ENCODE data around the gene ZNF532. TPM values are rescaled to one million over a fixed set of nuclear protein-coding genes. Genes with fewer than 3 reads are reported as not detected.

ZNF532 gene
- total and polyA plus RNA-seq, 2 donors (not counting 3 experiments of a cell fraction or from before 2014, with no cell fraction given) = 42.3 to 70.1 TPM

- H3K9ac ChIP-seq (replicated peaks; ENCODE audit: extremely low read depth, insufficient read depth, low read length) = no peak overlapping the region
- H3K4me3 ChIP-seq (replicated peaks in 1 of 3; ENCODE audit: insufficient read depth in 1 of 3, low read depth in 1 of 3, low read length in 3 of 3) = no peak overlapping the region
- no peak overlapping the region for H2AFZ ChIP-seq (ENCODE audit: low read depth, low read length)
- no TSS peak for BruUV-seq (replicated peaks)
- H3K79me2 ChIP-seq (ENCODE audit: control insufficient read depth, insufficient read depth, low read length) = peaks cover 7% of the 10 kb centered on the region
- H3K27ac ChIP-seq (ENCODE audit: insufficient read depth, low read depth, low read length) = no peak overlapping the region
- FAIRE-seq (no peak), DNase-seq (ENCODE audit: low read depth, low spot score) (no peak)
- intact Hi-C loops (cut with micrococcal nuclease) (no loop called here), dilution Hi-C loops (cut with MboI; ENCODE audit: extremely low pct_ligation_motif_present, low sequenced_read_pairs) (no loop called here)
- TF ChIP-seq FOS (IDR thresholded peaks at IDR 0.05; ENCODE audit: borderline replicate concordance, insufficient read depth, low read length) (no peak), JUN (IDR thresholded peaks at IDR 0.05; ENCODE audit: borderline replicate concordance, insufficient read depth, insufficient read length, low read depth) (no peak), POLR2AphosphoS5 (IDR thresholded peaks at IDR 0.05; ENCODE audit: insufficient read depth, low read depth, low read length) (no peak), GATA2 (IDR thresholded peaks at IDR 0.05; ENCODE audit: insufficient read depth, insufficient read length, low read depth, low read length) (no peak), EZH2 (IDR thresholded peaks at IDR 0.05; ENCODE audit: borderline replicate concordance, low read depth, low read length, severe bottlenecking) (no peak), POLR2A (IDR thresholded peaks at IDR 0.05; ENCODE audit: low read depth, low read length) (no peak), MYC (IDR thresholded peaks at IDR 0.05; ENCODE audit: low read depth, low read length) (no peak)
- TF ChIP-seq, protein P1, sequence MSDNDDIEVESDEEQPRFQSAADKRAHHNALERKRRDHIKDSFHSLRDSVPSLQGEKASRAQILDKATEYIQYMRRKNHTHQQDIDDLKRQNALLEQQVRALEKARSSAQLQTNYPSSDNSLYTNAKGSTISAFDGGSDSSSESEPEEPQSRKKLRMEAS (IDR thresholded peaks at IDR 0.05; ENCODE audit: insufficient read depth, insufficient read length) = no peak
- TF ChIP-seq, protein P2, sequence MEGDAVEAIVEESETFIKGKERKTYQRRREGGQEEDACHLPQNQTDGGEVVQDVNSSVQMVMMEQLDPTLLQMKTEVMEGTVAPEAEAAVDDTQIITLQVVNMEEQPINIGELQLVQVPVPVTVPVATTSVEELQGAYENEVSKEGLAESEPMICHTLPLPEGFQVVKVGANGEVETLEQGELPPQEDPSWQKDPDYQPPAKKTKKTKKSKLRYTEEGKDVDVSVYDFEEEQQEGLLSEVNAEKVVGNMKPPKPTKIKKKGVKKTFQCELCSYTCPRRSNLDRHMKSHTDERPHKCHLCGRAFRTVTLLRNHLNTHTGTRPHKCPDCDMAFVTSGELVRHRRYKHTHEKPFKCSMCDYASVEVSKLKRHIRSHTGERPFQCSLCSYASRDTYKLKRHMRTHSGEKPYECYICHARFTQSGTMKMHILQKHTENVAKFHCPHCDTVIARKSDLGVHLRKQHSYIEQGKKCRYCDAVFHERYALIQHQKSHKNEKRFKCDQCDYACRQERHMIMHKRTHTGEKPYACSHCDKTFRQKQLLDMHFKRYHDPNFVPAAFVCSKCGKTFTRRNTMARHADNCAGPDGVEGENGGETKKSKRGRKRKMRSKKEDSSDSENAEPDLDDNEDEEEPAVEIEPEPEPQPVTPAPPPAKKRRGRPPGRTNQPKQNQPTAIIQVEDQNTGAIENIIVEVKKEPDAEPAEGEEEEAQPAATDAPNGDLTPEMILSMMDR (IDR thresholded peaks at IDR 0.05; ENCODE audit: extremely low read depth in 1 of 2, insufficient read depth in 1 of 2, low read depth in 1 of 2, low read length in 2 of 2) = no peak
- H3K9me3 ChIP-seq (replicated peaks; ENCODE audit: control insufficient read depth, insufficient read depth, low read length) = no peaks in the 10 kb centered on the region
- no peak overlapping the region for H3K4me2 ChIP-seq (ENCODE audit: insufficient read depth, low read length)
- H3K27me3 ChIP-seq (ENCODE audit: control insufficient read depth in 2 of 2, insufficient read depth in 2 of 2, low read length in 2 of 2) = no peaks in the 10 kb centered on the region
- H3K4me1 ChIP-seq (ENCODE audit: control insufficient read depth, extremely low read depth, insufficient read depth, low read length) = no peaks in the 10 kb centered on the region
- no peaks in the 10 kb centered on the region for H3K9me1 ChIP-seq (replicated peaks; ENCODE audit: control insufficient read depth, extremely low read depth, insufficient read depth, low read length)
- no peaks in the 10 kb centered on the region for H4K20me1 ChIP-seq (replicated peaks; ENCODE audit: control insufficient read depth, extremely low read depth, insufficient read depth, low read length)
- POLR2A ChIA-PET = no interaction called here
- CTCF ChIA-PET = interaction anchor here (1.0 kb wide), 1 partner anchor 14 kb away, joined by 3 read pairs; no protein-coding TSS in a partner anchor
- H3K36me3 ChIP-seq (ENCODE audit: control insufficient read depth in 2 of 2, extremely low read depth in 1 of 2, insufficient read depth in 2 of 2, low read length in 2 of 2) = peaks cover 0 to 2% of the 10 kb centered on the region in 2 experiments
These were observed 63.7 kb downstream of the ZNF532 start for GRCh38 chr18:58928386-58928785.
